Activated effector memory CD4-positive, alpha-beta T cell treated with Interleukin-2 at 50 U/mL for 16 hours (primary cell): ENCODE measurements around the gene TSPAN31.

ENCODE experiments used
- DNase-seq: peaks from one replicate; pipeline ENCODE4 v3.0.0-alpha.2; 2020

TSPAN31 gene

DNA sequence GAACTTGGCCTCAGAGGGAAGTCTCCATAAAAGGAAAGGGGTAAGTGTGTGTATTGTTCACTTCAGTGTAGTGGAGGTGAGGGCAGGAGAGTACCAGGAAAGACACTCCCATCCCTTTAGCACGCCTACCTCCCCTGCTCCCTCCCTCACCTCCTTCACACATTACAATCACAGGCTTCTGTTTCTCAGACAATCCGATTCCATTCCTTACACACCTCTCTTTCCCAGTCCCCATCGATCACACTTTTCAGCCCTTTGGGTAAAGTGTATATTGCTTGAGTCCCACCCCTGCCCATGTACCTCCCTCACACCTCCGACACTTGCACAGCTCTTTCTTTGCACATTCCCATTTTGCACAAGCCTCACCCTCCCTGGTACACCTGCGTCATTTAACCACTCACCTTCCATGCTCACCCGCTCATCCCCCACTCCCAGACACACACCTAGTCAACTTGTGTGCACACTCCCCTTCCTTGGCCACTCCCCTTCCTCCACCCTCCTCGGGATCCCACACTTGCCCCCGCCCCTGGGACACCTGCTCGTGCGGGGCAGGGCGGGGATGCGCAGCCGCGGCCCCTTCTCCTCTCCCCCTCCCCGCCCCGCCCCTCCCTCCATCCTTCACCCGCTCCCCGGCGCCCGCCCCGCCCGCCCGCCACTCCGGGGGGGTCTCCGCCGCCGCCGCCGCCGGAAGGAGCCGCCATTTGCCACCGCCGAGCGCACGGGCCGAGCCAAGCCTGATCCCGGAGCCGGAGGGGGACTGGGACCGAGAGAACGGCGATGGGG is 9.8 kb downstream of the TSPAN31 start, which contains the start of gene MARCHF9:
Gene MARCHF9 (plus strand): TSS at position 693 of the 783 bp plus-strand sequence. CDS start 426 bp downstream, outside the sequence.
- DNase-seq = peak; percentile 83

DNA sequence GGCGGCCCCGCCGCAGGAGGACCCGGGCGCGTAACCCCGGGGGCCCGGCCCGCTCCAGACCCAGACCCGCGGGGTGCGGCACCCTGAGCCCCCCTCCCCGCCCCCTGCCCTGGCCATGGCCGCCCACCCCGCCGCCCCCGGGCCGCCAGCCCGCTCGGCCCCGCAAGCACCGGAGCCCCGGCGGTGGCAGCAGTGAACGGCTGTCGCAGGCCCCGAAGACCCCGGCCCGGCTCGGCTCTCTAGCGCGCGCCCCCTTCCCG is 10.3 kb downstream of the TSPAN31 start:
- no peak for DNase-seq

DNA sequence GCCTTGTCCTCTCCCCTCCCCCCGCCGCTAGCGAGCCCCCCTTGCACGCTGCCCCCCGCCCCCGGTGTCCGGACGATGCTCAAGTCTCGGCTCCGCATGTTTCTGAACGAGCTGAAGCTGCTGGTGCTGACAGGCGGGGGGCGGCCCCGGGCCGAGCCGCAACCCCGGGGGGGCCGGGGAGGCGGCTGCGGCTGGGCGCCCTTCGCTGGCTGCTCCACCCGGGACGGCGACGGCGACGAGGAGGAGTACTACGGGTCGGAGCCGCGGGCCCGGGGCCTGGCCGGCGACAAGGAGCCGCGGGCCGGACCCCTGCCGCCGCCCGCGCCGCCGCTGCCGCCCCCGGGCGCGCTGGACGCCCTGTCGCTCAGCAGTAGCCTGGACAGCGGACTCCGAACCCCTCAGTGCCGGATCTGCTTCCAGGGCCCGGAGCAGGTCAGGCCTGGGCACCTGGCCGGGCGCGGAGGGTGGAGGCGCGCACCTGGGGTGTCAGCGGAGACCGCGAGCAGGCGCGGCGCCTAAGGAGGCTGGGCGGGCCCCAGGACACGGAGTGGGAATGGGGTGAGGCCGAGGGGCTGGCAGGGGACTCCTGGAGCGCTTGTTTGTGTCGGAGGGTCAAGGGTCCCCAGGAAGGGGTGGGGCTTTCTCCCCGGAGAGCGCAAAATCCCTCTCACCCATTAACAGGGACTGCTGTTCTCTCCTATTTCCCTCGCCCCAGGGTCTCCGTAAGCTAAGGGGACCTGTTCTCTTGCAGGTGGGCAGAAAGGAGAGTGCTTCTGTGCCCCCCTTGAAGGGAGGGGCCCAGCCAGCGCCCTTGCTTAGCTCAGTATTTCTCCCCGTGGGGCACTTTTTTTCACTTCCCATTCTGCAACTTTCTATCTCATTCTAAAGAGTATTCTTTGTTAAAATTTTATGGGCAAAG is 10.9 kb downstream of the TSPAN31 start:
- DNase-seq = peak; percentile 36

DNA sequence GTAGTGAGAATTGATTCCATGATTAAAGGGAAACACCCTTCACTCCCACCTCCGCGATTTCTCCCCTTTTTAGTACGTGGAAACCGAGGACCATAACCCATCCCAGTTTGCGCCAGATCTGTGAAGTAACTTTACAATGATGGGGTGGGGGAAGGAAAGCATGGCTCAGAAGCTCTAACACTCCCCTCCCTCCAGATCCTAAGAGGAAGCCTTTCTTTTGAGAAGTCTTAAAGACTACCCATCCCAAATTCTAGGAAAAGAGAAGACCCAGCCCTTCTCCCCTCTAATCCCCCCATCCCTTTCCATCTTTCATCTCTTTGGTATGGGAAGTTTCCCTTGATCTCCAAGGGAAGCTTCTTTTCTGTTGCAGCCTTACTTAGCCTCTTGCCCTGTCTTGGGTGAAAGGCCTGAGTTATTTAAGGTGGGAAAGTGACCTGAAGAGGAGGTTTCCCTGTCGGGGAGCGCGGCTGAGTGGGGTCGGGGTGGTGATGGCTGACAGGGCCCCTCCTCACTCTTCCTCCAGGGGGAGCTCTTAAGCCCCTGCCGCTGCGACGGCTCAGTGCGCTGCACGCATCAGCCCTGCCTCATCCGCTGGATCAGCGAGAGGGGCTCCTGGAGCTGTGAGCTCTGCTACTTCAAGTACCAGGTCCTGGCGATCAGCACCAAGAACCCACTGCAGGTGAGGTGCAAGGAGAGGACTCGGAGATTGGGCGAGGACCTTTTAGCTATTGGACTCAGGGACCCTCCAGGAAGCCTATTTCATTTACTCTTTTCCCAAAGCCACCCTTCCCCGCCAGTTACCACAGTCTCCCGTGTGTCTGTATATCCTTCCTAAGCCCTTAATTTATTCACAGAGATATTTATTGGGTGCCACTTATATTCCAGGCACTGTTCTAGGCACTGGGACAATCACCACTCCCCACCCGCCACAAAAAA is 11.8 kb downstream of the TSPAN31 start:
- DNase-seq = peak; percentile 59

DNA sequence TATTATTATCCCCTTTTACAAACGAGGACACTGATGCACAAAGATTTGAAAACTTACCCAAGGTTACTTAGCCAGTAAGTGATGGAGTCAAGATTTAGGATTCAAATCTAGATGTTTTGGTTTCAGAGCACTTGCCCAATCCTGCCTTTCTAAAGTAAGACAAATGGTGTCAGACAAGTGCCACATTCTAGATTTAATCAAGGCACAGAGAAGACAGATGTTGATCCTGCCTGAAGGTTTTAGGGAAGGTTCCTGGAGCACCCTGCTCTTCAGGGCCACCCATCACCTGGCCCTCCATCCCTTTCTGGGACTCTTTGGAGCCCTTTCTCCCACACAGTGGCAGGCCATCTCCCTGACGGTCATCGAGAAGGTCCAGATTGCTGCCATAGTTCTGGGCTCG is 12.9 kb downstream of the TSPAN31 start:
- no peak for DNase-seq

DNA sequence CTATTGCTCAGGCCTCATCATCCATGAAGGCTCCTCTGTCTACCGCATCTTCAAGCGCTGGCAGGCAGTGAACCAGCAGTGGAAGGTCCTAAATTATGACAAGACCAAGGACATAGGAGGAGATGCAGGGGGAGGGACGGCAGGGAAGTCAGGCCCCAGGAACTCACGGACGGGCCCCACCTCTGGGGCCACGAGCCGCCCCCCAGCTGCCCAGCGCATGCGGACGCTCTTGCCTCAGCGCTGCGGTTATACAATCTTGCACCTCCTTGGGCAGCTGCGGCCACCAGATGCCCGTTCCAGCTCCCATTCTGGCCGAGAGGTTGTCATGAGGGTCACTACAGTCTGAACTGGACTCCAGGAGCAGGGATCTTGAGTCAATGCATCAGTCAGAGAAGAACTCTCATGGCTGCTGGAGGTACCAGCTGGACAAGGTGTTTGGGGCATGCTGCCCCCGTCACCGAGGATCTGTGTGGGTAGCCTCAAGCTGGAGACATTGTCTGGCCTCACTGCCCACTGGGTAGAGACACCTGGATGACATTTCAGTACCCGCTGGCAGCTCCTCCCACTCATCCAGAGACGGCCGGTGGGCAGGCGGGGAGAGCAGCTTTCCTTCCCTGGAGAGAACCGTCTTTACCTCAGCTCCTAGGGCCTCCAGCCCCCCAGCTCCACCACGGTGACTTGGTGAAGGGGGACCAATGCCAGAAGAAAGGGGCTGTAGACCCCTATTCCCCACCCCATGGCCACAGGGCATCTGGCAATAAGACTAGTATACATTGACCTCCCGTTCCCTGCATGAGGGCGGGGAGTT is 13.9 kb downstream of the TSPAN31 start:
- DNase-seq = no peak

DNA sequence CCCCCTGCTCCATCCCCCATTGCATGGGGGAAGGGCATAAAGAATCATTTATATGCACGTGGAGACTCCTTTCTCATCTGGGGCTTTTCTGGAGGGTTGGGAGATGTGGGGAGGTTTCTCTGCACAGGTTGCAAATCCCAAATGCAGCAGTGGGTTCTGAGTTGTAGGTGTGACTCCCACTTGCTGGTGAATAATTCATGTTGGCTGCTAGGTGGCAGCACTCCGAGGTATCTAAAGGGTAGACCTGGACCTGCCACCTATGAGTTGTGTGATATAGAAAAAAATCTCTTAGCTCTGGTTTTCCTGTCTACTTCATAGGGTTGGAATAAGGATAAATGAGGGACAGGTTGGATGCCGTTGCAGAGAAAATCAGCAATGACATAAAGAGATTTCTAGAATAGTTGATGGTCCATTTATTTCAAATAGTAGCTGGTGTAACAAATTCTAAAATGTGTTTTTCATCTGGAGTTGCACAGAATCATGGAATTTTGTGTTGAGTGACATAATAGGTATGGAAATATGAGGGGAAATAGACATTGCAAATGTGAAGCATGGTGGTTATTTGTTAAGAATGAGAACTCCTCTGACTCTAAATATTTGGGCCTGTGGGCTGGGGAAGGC is 14.6 kb downstream of the TSPAN31 start:
- DNase-seq = no peak

DNA sequence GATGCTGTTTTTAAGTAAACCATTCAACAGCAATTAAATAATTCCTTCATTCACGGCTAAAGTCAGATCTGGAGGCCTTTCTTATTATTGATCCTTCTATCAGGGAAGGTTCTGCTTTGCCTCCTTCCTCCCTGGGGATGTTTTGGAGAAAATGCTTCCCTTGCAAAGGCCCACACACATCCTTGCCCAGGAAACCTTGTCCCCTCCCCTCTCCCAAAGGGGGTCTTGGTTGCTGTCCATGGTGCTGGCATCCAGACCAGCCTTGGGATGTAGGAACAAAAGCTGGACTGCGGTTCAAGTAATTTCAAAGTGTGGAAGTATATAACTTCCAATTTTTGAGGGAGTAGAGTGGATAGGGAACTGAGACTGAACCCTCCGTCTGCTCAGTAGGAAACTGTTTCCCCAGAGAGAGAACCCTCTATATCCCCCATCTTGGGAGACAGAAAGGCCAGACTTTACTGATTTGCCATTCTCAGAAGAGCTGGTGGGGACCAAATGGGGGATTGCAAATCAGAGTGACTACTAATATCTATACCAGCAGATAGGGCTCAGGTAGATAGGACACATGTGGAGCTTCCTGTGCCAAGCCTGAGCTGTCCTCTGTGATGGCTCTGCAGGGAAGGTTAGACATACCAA is 15.6 kb downstream of the TSPAN31 start:
- no peak for DNase-seq

DNA sequence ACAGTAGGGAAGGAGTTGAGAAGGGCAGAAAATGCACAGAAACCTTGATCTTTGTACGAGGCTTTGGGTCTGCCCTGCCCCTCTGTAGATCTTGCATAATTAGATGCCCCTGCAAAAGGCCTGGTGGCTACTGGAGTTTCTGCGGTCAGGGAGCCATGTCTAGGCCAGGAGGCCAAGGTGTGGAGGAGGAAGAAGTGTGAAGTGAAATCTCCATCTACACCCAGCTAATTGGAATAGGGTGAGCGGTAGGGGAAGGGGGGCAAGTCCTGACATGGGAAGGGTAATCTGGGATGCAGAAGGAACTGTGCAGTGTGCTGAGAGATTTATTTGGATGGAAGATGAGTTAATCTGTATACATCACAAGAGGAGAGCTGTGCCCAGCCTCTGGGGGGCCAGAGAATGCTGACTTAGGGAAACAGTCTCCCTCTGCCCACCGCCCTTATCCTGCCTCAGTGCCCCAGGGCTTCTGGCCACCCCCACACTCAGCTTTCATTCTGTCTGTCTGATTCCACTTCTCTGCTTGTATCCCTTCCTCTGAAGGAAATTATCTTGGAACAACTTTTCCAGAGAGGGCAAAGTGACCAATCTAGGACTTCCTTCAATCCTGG is 16.7 kb downstream of the TSPAN31 start:
- DNase-seq = no peak

DNA sequence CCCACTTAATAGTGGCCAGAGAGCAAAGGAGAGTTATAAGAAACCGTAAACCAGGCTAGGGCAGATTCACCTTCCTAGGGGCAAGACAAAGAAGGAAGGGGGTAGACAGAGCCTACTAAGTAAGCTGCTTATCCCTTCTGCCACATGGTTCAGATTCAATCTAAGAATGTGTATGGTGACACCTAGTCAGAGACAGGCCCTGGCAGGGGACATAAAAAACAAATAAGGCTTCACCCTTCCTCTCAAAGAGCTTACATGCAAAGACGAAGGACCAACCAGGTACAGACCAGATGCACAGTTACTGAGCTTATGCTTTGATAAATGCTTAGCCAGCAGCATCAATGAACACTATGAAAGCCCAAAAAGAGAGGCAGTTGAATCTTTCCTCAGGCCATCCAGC is 17.6 kb downstream of the TSPAN31 start:
- DNase-seq = no peak

DNA sequence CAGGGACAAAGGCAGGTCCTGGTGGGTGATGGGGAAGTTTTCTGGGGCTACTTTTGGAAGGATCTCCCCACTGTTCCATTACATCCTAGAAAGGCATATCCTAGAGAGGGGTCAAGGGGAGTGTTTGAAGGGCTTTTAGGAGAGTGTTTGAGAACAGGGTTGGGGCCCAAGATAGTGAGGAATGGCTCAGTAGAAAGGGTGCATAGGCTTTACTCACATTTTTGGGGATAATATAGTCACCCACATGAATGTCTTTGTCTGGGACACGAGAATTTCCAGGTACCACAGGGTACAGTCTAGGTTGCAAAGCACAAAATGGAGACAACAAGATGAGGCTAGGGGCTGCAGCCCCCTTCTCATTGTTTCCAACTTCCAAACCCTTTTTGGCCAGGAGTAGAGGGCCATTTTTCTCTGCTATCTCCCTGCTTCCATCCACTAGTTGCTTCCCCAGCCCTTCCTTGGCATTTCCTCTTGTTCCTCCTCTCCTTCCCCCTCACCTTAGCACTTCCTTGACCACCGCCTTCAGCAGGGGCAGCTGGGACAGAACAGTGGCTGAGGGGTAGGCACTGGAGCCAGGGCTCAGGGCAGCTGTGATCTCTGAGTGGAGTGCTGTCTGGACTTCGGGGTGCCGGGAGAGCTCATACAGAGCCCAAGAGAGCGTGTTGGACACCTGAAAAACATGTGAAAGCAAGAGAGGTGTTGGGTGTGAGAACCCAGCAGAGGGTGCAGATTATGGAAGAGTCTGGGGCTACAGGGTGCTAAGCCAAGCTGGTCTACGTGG is 19.2 kb downstream of the TSPAN31 start:
- DNase-seq = no peak

DNA sequence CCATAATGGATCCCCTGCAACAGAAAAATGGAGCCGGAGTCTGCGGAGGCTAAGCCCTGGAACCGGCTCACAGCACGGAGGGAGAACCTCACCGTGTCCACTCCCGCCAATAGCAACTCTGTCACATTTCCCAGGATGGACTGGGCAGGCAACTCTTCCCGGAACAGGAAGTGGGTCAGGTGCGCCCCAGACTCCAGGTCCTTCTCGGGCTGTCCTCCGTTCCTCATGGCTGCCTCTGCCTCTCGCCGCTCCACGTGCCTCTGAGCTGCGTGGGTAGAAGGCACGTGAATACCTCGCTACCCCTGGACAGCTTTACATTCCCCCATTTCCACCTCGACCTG is 19.8 kb downstream of the TSPAN31 start:
- DNase-seq = no peak

DNA sequence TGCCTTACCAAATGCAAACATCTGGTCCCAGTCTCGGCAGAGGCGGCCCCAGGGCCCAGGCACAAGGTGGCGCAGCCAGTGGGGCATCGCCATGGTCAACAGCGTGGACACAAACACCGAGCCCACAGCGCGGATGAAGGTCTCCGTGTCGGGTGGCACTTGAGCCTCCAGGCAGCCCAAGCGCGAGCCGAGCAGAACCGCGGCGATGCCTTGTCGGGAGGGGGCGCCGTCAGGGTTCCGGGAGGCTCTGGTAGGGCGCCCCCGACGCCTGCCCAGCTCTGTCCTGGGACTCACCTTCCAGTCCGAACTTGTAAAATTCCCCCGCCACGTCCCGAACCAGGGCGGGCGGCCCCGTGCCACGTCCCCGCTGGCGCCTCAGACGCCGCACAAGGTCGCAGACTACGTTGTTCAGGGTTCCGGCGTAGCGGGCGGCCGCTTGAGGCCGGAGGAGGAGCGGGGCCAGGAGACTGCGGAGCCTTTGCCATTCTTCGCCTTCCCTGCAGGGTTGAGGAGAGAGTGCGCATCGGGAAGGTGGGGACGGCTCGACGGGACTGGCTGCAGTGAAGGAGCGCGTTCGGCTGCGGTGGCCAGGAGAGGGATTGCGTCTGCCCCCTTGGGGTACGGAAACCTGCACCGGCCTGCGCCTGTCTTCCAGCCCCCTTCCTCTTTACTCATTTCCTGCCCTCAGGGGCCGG is 20.3 kb downstream of the TSPAN31 start:
- DNase-seq = peak; percentile 41

DNA sequence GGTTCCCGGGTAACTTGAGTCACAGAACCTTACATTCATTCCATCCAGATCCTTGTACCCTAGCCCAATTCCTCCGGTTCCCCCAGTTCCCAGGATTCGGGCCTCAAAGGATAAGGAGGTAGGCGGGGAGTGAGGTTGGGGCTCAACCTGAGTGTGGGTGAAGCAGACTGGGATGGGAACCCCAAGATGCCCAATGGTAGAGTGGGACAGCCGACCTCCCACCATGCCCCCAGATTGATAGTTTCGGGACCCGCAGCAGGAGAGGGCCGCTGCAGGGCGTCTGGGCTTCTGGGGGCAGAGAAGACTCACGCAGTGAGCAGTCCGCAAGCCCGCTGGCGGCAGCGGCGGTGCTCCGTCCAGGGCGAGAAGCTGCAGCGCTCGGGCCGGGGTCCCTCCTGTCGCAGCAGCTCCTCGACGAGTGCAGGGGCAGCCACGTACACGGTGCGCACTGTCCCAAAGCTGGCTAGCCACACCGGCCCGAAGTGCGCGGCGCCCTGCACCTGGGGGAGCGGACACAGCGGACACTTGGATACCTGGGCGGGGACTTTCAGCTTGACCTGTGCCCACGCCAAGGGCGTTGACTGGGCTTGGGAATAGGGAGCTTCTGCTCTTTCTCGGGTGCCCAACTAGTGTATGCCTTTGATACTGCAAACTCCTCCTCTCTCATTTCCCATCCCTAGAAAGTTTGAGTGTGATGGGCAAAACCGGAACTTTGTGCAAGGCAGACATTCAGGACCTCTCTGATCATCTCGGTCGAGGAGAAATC is 21.0 kb downstream of the TSPAN31 start:
- DNase-seq = no peak

DNA sequence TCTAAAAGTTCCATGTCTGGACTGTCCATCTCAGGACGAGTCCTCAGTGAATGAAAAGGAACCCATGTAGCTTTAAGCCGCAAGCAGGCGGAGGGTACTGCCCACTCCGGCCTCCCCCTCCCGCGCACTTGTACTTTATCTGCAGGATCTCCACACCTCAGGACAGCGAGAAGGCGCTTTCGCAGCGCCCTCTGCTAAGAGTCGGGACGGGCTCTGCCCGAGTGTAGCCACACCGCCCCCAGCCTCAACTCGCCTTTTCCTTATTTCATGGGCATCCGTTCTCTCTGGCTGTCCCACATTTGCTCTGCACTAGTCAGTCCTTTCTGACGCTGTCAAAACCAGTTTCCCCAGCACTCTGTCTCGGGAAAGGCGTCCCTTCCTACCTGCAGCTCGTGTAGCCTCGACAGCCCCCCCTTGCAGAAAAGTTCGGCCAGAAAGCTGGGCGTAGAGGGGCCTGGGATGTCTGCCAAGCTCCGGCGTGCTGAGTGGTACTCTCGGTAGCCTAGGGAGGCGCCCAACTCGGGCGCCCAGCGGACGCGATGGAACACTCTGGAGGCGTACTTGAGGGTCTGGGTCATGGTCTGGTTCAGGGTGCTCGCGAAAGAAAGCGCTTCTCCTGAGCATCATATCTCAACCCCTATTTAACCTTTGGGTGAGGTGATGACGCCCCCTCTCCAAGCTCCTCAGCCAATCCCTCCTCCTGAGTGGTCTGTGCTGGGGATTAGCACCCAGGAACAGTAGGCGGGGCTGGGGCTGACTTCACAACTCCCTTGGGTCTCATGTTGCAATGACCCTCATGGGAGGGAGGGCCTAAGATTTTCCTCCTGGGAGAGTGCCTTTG is 21.8 kb downstream of the TSPAN31 start, which contains the start of gene CYP27B1:
Gene CYP27B1 (minus strand): TSS at position 615 of the 841 bp plus-strand sequence. CDS start 37 bp downstream, at position 578.
- no peak for DNase-seq

DNA sequence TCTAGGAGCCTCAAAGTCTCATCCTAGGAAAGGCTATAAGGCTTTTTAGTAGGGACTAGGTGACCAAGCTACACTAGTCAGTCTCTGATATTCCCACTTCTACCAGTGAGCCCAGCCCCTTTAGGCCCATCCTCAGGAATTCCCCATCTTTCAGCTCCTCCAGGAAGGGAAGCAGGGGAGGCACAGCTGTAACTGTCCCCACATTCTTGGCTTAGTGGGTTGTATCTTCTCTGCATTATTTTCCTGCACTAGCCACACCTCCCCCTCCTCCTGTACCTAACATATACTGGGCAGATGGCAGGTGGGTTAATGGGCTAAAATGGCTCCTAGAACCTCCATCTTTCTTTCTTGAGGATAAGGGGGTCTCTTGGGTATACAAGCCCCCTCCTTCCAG is 22.5 kb downstream of the TSPAN31 start:
- DNase-seq = no peak

DNA sequence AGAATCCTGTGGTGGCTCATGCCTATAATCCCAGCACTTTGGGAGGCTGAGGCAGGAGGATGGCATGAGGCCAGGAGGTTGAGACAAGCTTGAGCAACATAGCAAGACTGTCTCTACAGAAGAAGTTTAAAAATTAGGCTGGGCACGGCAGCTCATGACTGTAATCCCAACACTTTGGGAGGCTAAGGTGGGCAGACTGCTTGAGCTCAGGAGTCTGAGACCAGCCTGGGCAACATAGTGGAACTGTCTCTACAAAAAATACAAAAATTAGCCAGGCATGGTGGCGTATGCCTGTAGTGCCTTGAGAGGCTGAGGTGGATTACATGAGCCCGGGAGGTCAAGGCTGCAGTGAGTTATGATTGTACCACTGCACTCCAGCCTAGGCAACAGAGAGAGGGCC is 23.0 kb downstream of the TSPAN31 start:
- DNase-seq = no peak

DNA sequence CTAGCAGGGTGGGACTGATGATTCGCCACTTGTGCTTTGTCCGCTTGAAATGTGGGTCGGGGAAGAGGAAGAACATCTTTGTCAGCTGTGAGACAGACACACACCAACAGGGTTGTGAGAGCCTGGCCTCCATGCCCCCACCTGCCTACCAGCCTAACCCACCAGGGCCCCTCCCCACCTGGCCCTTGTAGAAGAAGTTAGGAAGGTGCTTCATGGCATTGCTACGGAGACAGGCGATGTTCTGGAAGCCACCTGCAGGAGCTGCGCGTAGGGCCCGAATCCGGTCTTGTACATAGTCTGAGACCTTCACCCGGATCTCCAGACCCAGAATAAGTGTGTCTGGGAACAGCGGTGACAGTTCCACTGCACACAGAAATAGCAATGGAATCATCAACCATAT is 24.8 kb downstream of the TSPAN31 start:
- DNase-seq = no peak
